CD4-positive, alpha-beta T cell (primary cell): ENCODE measurements around the gene GHRHR. TPM values are rescaled to one million over a fixed set of nuclear protein-coding genes. Genes with fewer than 3 reads are reported as not detected.

Experiments used
- ATAC-seq: fragments of 200-7000 bp; cut with Tn5 transposase; one replicate; pipeline ENCODE4 v1.10.0; 2022; ENCODE audit warnings: mild to moderate bottlenecking; ENCODE audit not compliant: poor library complexity
- CTCF ChIA-PET: fragments of 350-600 bp; sonication (Branson Sonifier 250); formaldehyde crosslinking; loops from one replicate; lab custom pipeline; 2021; ENCODE audit warnings: antibody characterized with exemption, inconsistent platforms; lab: Charles Lee
- POLR2A ChIA-PET: fragments of 350-600 bp; sonication (Branson Sonifier 250); formaldehyde crosslinking; loops from one replicate; lab custom pipeline; 2021; ENCODE audit warnings: antibody characterized with exemption, inconsistent platforms; lab: Charles Lee
- DNase-seq, 14 experiments: peaks; one replicate each; pipeline ENCODE4 v3.0.0-alpha.2; 2013 to 2020; ENCODE audit warnings: mixed read lengths in 2 of 14
- H3K27ac ChIP-seq, 2 donors: one replicate each; pipeline versions ENCODE4 v1.5.1 to v1.7.0; 2013; ENCODE audit warnings: low read length in 2 of 2, low read depth in 1 of 2, mild to moderate bottlenecking in 1 of 2
- H3K27me3 ChIP-seq, 2 experiments: 1 replicate in 1 of 2; 2 replicates in 1 of 2; pipeline versions ENCODE4 v1.6.1 to v1.7.0; 2013; ENCODE audit warnings: low read length in 2 of 2, control low read depth in 1 of 2, mild to moderate bottlenecking in 1 of 2, moderate library complexity in 1 of 2; ENCODE audit not compliant: insufficient read depth in 2 of 2, control insufficient read depth in 1 of 2
- H3K36me3 ChIP-seq: one replicate; pipeline ENCODE4 v1.6.1; 2013; ENCODE audit warnings: low read length, control low read depth; ENCODE audit not compliant: insufficient read depth
- H3K4me1 ChIP-seq: one replicate; pipeline ENCODE4 v1.6.1; 2013; ENCODE audit warnings: low read length, control low read depth; ENCODE audit not compliant: insufficient read depth
- H3K4me3 ChIP-seq: one replicate; pipeline ENCODE4 v1.5.1; 2013; ENCODE audit warnings: mild to moderate bottlenecking, low read length, moderate library complexity
- H3K9me3 ChIP-seq, 2 experiments: 1 replicate in 1 of 2; 2 replicates in 1 of 2; pipeline versions ENCODE4 v1.6.1 to v1.7.0; 2013; ENCODE audit warnings: low read length in 2 of 2, mild to moderate bottlenecking in 2 of 2, control low read depth in 1 of 2, moderate library complexity in 1 of 2; ENCODE audit not compliant: control insufficient read depth in 1 of 2, insufficient read depth in 1 of 2
- H3K27ac Mint-ChIP-seq: one replicate; pipeline ENCODE4 v1.8.0; 2020; ENCODE audit warnings: mixed read lengths
- H3K27me3 Mint-ChIP-seq: one replicate; pipeline ENCODE4 v1.8.0; 2021; ENCODE audit warnings: mixed read lengths
- H3K36me3 Mint-ChIP-seq: one replicate; pipeline ENCODE4 v1.8.0; 2021; ENCODE audit warnings: low read depth, mixed read lengths
- H3K4me1 Mint-ChIP-seq: one replicate; pipeline ENCODE4 v1.8.0; 2021; ENCODE audit warnings: low read depth, mixed read lengths
- H3K4me3 Mint-ChIP-seq: one replicate; pipeline ENCODE4 v1.8.0; 2020; ENCODE audit warnings: mild to moderate bottlenecking, mixed read lengths
- H3K9me3 Mint-ChIP-seq: one replicate; pipeline ENCODE4 v1.8.0; 2020; ENCODE audit warnings: mixed read lengths
- intact Hi-C, 2 experiments: fragments of 100-400 bp; cut with DNase I in 1 of 2; cut with micrococcal nuclease in 1 of 2; formaldehyde crosslinking; loops; one replicate each; pipeline versions ENCODE4 v1.15.1 to v1.9.0; 2023 to 2025; cut with DNase I, micrococcal nuclease
- total RNA-seq, 174 experiments: library from RNA in 2 of 174; stranded (reverse) in 2 of 174; gene quantifications; one replicate each; pipeline ENCODE4 v1.2.3 and lab custom pipeline; 2021 to 2026
- TF ChIP-seq, protein P1 (sequence below): fragments of 200-600 bp; IDR thresholded peaks from one replicate; pipeline ENCODE4 v1.8.0; 2022; ENCODE audit warnings: antibody characterized with exemption, mild to moderate bottlenecking

Gene GHRHR
- total RNA-seq, 2 experiments from 2014 or later: not detected

DNA sequence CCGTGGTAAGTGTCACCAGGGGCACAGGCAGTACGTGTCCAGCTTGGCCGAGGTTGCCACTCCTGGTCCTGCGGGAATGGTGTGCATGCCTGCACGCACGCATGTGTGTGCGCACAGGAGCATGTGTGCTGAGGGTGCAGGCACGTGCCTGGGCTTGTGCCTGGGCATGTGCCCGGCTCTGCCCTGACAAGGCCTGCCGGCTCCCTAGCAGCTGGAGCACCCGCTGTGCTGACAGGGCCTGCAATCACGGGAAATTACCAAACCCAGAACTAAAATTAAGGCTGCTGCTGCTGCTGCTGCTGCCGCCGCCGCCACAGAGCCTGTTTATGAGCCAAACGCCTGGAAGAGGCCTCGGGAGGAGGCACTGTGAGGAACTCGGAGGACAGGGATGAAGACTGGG lies 28.7 kb downstream of the GHRHR start:
- intact Hi-C loops: no loop called here
- TF ChIP-seq, protein P1, sequence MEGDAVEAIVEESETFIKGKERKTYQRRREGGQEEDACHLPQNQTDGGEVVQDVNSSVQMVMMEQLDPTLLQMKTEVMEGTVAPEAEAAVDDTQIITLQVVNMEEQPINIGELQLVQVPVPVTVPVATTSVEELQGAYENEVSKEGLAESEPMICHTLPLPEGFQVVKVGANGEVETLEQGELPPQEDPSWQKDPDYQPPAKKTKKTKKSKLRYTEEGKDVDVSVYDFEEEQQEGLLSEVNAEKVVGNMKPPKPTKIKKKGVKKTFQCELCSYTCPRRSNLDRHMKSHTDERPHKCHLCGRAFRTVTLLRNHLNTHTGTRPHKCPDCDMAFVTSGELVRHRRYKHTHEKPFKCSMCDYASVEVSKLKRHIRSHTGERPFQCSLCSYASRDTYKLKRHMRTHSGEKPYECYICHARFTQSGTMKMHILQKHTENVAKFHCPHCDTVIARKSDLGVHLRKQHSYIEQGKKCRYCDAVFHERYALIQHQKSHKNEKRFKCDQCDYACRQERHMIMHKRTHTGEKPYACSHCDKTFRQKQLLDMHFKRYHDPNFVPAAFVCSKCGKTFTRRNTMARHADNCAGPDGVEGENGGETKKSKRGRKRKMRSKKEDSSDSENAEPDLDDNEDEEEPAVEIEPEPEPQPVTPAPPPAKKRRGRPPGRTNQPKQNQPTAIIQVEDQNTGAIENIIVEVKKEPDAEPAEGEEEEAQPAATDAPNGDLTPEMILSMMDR: no peak
- H3K9me3 ChIP-seq: peaks cover 0 to 20% of the 10 kb centered on the region in 2 experiments
- Mint-ChIP-seq H3K36me3 (no peaks in the 10 kb centered on the region), H3K9me3 (no peaks in the 10 kb centered on the region), H3K27ac (no peak overlapping the region), H3K27me3 (no peaks in the 10 kb centered on the region), H3K4me3 (no peak overlapping the region), H3K4me1 (no peaks in the 10 kb centered on the region)
- DNase-seq: no peak
- no peak for ATAC-seq
- CTCF ChIA-PET: no interaction called here
- no peaks in the 10 kb centered on the region for H3K36me3 ChIP-seq
- peaks cover 4% of the 10 kb centered on the region for H3K4me1 ChIP-seq
- no peak overlapping the region for H3K27ac ChIP-seq
- H3K27me3 ChIP-seq: peaks cover 0 to 2% of the 10 kb centered on the region in 2 experiments
- no peak overlapping the region for H3K4me3 ChIP-seq
- POLR2A ChIA-PET: no interaction called here

GRCh38 chr7:30994206-30995100 lies 30.7 kb downstream of the GHRHR start:
- ATAC-seq: no peak

GRCh38 chr7:30995536-30995935 lies 31.8 kb downstream of the GHRHR start:
- H3K4me3 ChIP-seq: no peak overlapping the region
- H3K27ac ChIP-seq: no peak overlapping the region
- TF ChIP-seq, protein P1: no peak
- ChIA-PET CTCF (interaction anchor here (0.8 kb wide), 1 partner anchor 12 kb away, joined by 3 read pairs; no protein-coding TSS in a partner anchor), POLR2A (no interaction called here)
- intact Hi-C loops: no loop called here
- no peaks in the 10 kb centered on the region for H3K36me3 Mint-ChIP-seq
- H3K4me1 ChIP-seq: no peaks in the 10 kb centered on the region
- H3K27ac Mint-ChIP-seq: no peak overlapping the region
- ATAC-seq (no peak), DNase-seq (no peak)
- H3K27me3 ChIP-seq: no peaks in the 10 kb centered on the region
- H3K4me1 Mint-ChIP-seq: no peaks in the 10 kb centered on the region
- H3K9me3 ChIP-seq: peaks cover 0 to 15% of the 10 kb centered on the region in 2 experiments
- no peak overlapping the region for H3K4me3 Mint-ChIP-seq
- H3K9me3 Mint-ChIP-seq: no peaks in the 10 kb centered on the region
- no peaks in the 10 kb centered on the region for H3K36me3 ChIP-seq
- no peaks in the 10 kb centered on the region for H3K27me3 Mint-ChIP-seq

More at GRCh38 chr7:30994206-30995100, 30.7 kb downstream of the GHRHR start:
- no peak overlapping the region for H3K4me3 Mint-ChIP-seq
- no peaks in the 10 kb centered on the region for H3K4me1 Mint-ChIP-seq
- intact Hi-C loops: no loop called here
- TF ChIP-seq, protein P1: no peak
- no peak for DNase-seq
- Histone ChIP-seq H3K4me1 (no peaks in the 10 kb centered on the region), H3K9me3 (peaks cover 0 to 15% of the 10 kb centered on the region in 2 experiments), H3K27me3 (no peaks in the 10 kb centered on the region), H3K27ac (no peak overlapping the region), H3K36me3 (no peaks in the 10 kb centered on the region), H3K4me3 (no peak overlapping the region)
- H3K27ac Mint-ChIP-seq: no peak overlapping the region
- POLR2A ChIA-PET: no interaction called here
- H3K9me3 Mint-ChIP-seq: no peaks in the 10 kb centered on the region
- H3K27me3 Mint-ChIP-seq: no peaks in the 10 kb centered on the region
- no peaks in the 10 kb centered on the region for H3K36me3 Mint-ChIP-seq
- CTCF ChIA-PET: interaction anchor here (1.3 kb wide), 1 partner anchor 11 kb away, joined by 3 read pairs; no protein-coding TSS in a partner anchor
